ENCODE results near the gene ANKRD28.
A peak's percentile ranks its signal among the peaks of the same experiment; 100 is the strongest.

ANKRD28 gene

DNA sequence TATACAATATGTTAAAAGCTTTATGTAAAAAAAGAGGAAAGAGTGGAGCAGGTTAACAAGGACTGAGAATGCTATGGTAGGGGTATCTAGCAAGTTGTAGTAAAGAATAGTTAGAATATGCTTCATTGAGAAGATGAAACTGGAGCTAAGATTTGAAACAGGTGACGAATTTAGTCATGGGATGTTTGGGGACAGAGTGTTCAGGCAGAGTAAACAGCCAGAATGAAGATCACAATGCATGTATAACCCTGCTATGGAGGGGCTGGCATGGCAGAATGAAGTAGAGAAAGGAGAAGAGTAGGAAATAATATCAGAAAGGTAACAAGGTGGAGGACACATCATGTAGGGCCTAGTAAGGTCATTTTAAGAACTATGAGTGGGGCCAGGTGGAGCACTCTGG, 124.2 kb downstream of the ANKRD28 start:
- DNase-seq (ENCODE audit: low read depth in 2 of 2, low spot score in 1 of 2): no peak

DNA sequence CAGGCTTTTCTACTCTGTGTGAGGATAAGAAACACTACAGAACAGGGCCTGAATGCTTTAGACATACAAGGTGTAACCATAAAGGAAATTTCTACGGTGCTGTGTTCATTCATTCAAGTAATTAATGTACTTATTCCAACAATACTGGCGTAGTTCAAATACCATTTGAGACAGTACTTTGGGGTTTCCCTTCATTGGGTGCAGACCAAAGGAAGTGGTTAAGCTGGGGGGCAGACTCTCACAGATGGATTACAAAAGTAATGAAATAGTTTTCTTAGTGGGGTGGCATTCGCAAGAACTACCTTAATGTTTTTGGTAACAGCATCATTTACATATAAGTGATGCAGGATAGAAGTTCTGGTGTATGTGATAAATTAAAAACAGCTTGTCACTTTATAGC, 130.3 kb downstream of the ANKRD28 start:
- peak in 1 of 2 donors; percentile 15 for DNase-seq (ENCODE audit: low read depth in 2 of 2, low spot score in 1 of 2)

DNA sequence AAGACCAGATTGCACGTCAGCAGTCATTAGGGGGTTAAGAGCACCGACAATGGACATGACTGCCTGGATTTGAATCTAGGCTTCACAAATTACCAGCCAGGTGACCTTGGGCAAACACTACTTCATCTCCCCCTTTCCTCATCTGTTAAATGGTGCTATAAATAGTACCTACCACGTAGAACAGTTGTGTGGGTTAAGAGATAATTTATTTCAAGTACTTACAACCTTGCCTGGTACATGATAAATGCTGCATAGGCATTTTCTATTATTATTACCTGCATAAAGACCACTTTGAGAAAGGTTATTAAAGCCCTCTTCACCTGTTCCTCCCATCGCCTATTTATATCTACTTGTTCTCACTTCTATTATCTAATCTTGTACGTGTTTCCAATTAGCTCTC, 131.5 kb downstream of the ANKRD28 start:
- DNase-seq (ENCODE audit: low read depth in 2 of 2, low spot score in 1 of 2): no peak

DNA sequence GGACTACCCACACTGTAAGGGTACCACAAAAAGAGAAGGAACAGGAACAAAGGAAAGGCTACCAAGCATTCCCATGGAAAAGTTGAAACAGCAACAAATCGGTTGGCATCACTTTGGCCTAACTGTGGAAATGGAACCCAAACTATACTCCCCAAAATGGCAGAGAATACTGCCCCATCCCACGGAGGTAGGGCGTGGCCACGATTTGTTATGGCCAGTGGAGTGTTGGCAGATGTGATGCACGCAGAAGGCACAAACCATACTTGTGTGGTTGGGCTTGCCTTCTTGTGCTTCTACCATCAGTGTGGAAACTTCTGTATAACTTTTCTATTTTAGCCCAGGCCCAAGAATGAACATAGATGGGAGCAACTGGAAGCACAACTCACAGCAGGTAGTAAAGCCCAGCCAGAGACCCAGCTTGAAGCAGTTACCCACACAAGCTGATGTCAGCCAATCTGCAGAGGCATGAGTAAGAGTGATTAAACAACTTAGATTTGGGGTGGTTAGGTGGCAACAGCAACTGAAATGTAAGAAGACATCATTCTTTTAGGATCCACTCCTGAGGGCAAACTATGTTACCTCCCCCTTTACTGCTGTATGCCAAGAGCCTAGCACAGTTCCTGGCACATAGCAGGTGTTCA, 132.1 kb downstream of the ANKRD28 start:
- no peak for DNase-seq (ENCODE audit: low read depth in 2 of 2, low spot score in 1 of 2)

DNA sequence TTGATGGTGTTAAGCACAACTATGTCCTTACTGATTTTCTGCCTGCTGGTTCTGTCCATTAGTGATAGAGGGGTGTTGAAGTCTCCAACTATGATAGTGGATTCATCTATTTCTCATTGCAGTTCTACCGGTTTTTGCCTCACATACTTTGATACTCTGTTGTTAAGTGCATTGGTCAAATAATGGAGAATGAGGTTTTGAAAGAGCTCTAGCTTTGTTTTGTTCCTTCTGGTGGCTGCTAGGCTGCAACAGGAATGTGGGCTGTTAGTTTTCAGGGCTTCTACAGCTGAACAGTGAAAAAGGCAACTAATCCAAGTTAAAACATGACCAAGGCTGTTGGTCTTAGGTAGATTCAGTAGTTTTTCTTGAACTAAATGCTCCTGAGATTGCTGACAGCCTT, 133.6 kb downstream of the ANKRD28 start:
- DNase-seq (ENCODE audit: low read depth in 2 of 2, low spot score in 1 of 2): no peak

DNA sequence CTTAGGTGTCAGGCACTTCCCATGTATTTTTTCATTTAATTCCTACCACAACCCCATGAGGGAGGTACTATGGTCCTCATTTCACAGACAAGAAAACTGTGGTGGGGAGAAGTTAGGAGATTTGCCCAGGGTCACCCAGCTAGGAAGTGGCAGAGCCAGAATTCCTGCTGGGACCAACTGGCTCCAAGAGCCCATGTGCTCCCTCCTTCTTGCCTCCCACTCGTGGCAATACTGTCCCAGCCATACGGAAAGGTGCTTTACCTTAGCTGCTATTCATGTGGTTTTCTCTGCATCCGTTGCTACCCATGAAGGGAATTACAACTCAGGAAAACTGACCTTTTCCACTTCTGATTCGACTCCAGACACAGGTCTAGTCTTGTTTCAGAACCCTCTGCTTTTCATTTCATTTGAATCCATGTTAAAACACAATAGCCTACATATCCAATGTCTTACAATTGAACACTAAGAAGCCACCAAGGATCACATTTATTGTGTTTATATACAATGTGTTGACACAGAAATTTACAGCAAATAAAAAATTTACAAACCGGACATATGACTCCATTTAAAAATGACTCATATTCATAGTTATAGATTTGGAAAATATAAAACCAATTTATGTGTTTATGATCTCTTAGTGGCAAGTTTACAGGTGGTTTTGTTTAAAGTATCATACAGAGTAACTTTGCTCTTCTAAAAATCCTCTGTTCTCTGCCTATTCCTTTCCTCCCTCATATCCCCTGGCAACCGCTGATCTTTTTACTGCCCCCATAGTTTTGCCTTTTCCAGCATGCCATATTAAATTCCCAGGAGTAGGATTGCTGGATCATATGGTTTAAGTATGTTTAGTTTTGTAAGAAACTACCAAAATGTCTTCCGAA, 137.5 kb downstream of the ANKRD28 start:
- DNase-seq (ENCODE audit: low read depth in 2 of 2, low spot score in 1 of 2): no peak

DNA sequence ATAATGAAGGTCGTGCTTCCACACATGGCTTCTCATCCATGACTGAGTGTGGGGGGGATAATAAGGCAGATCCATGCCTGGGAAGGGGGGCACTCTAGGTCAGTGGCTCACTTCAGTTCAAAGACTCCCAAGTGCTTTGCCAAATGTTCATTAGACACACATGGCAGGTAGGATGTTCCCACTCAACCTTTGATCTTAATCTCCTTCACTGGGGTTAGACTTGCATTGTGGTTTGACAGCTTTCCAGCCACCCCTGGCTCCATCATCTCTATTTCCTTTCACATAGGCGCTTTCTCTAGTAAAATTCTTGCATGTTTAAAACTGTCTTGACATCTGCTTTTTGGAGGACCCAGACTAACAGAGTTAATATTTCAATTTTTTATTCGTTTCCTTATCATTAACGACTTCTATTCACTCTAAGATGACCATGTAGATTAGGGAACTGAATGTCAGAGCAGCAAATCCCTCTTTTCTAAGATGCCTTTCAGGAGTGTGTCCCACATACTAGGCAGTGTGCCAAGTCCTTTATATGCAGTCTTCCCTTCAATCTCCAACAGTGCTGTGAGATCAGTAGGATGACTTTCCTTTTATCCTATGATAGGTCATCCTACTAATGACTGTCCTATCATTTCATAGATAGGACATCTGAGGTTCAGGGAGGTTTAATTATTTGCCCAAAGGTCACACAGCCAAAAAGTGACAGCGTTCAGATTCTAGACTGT, 138.4 kb downstream of the ANKRD28 start:
- no peak for DNase-seq (ENCODE audit: low read depth in 2 of 2, low spot score in 1 of 2)

DNA sequence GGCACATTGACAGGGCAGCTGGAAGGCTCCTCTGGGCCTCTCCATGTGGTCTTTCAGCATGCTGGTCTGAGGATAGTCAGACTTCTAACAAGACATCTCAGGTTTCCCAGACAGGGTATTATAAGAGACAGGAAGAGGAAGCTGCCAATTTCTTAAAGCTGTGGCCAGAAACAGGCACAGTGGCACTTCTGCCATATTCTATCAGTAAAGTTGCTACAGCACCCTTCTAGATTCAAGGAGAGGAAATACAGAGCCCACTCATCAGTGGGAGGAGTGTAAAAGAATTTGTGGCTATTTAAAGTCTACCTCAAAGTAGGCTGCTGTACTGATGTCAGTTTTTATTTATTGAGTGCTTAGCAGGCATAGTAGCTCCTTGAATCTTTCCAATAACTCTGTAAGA, 140.8 kb downstream of the ANKRD28 start:
- DNase-seq (ENCODE audit: low read depth in 2 of 2, low spot score in 1 of 2): no peak

DNA sequence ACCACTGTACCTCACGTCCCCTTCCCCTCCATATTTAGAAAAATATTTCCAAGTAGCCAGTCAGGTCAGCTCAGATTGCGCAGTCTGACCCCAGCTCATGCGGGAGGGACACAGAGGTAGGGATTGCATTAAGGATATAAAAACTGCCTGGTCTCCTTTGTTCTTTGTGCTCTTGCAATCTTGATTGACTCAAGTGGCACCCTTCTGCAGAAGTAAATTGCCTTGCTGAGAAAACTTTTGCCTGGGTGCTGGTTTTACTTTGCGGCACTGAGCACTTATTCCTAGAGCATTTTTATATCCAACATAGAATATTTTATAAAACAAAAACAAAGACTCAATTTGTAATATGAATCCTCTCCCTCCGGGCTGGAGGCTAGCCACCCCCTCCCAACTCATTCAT, 141.4 kb downstream of the ANKRD28 start:
- DNase-seq (ENCODE audit: low read depth in 2 of 2, low spot score in 1 of 2): no peak

DNA sequence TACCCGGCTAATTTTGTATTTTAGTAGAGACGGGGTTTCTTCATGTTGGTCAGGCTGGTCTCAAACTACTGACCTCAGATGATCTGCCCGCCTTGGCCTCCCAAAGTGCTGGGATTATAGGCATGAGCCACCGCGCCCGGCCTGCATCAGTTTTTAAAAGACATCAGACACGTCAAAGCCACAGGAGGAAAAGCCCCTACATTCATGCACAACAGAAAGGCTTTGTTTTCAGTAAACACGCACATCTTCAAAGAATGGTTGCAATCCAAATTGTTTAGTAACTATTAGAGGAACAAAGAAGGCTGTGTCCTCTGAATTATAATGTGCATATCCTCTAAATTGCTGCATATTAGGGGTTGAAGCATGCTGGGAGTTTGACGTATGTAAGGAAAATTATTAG, 142.9 kb downstream of the ANKRD28 start:
- no peak for DNase-seq (ENCODE audit: low read depth in 2 of 2, low spot score in 1 of 2)

DNA sequence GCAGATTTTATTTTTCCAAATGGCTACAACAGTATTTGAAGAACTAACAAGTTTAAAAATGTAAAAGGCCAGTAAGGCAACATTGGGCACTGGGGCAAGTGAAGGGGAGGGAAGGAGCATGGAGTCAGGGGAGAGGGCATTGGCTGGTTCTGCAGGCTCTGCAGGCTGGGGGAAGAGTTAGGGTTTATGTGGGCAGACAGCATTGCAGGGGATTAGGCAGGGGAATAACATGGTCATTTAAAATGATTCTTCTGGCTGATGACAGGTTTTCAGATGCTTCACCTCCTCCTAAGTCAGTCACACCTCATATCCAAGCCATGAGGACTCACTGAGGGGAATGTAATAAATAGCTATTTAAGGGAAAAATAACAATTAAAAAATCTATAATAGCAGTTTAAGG, 143.7 kb downstream of the ANKRD28 start:
- DNase-seq (ENCODE audit: low read depth in 2 of 2, low spot score in 1 of 2): no peak

DNA sequence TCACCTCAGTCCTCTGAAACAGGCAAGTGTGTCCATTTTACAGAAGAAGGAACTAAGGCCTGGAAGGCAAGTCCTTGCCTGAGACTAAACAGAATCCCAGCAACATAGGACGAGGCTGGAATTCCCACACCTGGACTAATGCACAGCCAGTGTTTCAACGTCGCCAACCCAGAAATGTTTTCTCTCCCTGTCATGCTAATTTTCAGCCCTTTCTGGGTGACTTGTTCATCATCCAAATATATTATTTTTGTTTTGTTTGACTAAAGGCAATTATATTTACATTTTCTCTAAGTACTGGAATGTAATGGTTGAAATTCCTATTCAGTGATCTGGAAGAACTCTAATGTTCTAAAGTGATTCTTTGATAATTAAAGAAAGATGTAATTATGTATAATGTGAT, 144.5 kb downstream of the ANKRD28 start:
- DNase-seq (ENCODE audit: low read depth in 2 of 2, low spot score in 1 of 2): no peak

DNA sequence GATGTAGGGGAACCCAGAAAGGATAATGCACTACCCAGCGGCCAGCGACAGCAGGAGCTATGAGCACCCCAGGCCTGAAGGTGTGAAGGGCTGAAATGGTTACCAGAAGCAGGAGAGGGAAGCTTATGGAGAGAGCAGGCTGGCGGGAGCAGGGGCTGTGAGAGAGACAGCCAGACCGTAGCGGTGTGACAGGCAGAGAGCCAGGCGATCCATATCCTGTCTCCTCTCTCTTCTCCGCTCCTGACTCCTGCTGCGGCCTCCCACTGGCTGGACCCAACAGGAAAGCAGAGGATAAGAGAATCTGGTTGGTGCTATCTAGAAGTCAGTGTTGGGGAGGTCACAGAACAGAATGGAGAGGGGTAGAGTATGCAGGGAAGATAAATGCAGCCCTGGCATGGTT, 146.4 kb downstream of the ANKRD28 start:
- DNase-seq (ENCODE audit: low read depth in 2 of 2, low spot score in 1 of 2): no peak

DNA sequence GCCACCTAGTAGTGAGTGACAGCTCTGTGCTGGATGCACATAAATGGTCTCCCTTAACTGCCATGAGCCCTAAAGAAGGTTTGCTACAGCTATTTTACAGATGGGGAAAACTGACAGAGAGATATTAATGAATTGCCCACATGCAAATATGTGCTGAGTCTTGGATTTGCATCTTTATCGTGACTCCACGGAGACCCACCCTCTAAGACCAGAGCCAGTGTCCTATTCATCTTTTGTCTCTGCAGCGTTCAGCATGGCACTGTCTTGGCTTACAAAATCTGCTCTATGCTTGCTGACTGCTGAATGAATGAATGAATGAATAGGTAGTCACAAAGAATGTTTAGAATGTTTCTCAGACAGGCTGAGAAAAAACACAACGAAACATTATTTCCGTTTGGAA, 147.9 kb downstream of the ANKRD28 start:
- DNase-seq (ENCODE audit: low read depth in 2 of 2, low spot score in 1 of 2): no peak

DNA sequence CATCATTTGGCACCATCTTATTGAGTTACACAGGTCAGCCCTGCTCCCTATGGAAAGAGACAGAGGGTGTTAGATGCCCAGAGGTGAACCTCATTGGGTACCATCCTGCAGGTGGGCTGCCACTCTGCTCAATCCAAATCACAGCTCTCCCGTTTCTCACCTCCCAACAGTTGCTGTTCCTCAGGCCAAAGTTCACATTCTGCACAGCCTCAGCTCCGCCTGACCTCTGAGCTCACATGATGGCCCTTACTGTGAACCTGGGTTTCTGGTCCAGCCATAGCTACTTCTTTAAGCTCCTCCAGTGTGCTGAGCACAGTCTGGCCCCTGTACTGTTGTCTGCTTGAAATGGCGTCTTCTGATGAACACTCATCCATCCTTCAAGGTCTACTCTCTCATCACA, 148.4 kb downstream of the ANKRD28 start:
- DNase-seq (ENCODE audit: low read depth in 2 of 2, low spot score in 1 of 2): no peak

DNA sequence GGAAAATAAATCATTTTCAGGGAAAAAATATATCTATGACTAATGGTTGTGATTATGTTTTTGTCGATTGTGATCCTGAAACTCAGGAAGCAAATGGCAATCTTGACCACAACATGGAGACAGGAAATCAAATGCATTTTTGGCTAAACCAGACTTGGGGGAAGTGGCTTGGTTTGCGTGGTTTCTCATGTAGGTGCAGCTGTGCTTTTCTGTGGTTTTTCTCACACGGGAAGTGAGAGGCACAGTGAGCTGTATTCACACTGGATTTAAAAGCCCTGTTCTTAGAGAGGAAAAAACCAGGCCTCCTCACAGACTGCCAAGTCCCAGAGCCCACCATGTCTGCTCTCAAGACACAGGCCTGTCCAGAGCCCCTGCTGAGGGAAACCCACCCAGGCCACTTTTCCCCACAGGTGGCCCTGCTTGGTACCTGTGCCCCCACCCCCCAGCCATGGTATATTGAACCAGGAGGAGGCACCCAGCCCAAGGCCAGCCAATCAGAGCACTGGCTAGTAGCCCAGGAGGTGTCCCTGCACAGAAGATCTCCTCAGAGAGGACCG, 150.1 kb downstream of the ANKRD28 start:
- DNase-seq (ENCODE audit: low read depth in 2 of 2, low spot score in 1 of 2): peak in 1 of 2 donors; percentile 19

DNA sequence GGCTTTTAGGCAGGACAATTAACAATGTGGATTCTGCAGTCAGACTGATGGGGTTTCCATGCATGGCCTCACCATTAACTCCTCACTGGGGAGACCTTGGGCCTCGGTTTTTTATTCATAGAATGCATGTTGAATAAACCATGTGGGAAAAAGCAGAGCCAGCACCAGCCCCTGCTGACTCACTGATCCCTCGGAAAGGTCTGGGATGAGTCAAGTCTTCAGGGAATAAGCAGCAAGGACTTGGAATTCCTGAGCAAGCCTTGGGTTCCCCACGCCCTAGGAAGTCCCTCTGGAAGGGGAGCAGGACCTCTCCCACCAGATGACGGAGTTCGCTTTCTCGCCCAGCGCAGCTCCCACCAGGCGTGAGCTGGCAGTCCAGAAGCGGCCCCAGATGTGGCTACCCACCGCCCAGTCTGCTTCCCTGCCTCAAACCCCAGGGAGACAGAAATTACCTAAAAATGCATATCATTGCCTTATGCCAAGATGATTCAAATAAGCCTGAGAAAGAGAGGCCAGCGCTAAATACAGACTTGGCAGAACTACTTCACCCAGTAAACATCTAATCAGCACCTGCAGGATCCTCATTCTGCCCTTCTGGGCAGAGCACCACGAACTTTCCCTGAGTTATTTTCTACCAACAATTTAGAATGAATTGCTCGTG, 150.8 kb downstream of the ANKRD28 start:
- no peak for DNase-seq (ENCODE audit: low read depth in 2 of 2, low spot score in 1 of 2)

DNA sequence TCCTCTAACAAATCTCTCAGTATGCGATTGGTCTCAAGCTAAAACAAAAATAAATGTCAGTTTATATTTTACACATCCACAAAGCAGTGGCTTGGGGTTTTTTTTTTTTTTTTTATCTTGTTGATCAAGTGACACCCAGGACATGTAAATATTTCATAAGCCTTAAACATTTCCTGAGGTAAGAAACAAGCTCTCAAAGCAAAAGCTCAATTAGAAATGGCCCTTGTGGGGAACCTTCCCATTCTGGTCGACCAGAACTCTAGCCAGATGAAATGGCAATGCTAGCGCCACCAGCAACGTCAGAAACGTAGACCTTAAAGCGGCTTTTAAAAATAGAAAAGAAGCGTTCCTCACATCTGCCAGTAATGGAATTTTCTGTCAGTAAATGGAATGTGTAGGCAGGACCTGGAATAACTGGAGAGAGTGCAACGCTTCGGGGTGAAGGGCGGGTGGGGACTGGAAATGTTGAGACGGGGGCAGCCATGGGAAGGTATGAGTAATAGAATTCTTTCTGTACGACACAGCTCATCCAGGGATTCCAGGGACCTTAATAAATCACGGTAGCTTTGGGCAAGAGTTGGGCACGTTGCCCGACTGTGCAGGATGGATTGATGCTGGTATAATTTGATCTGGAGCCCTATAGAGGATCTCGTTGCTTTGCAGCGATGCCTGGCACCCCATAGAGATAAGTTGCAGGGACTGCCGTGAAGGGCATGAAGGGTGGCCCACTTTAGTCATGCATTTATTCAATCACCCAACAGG, 151.9 kb downstream of the ANKRD28 start:
- no peak for DNase-seq (ENCODE audit: low read depth in 2 of 2, low spot score in 1 of 2)

DNA sequence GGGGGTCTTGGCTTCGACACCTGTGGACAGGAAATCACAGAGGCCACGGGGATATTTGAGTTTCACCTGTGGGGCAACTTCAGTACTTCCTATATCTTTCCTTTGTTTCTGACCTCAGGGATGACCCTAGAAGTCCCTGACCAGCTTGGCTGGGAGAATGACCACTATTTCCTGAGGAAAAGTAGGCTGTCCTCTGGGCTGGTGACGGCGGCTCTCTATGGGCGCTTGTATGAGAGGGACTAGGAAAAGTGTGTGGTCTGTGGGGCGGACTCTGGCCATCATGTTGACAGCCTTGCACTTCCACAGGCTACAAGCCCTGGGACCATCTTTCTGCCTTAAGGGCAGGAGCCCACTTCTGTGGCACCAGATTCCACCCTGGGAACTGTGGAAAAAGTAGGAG, 152.5 kb downstream of the ANKRD28 start:
- no peak for DNase-seq (ENCODE audit: low read depth in 2 of 2, low spot score in 1 of 2)

DNA sequence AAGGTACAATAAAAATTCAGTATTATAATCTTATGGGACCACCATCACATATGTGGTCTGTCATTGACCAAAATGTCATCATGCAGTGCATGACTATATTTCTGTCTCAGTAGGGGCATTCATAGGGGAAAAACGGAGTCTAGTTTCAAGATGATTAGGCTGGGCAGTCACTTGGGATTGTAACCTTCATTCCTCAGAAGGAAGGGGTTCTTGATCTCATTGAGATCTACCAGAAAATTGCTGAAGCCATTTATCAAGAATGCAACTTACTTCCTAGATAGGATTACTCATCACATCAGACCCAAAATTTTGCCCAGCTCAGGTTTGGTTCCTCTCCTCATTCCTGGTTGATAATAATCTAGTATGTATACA, 158.9 kb downstream of the ANKRD28 start:
- no peak for DNase-seq (ENCODE audit: low read depth in 2 of 2, low spot score in 1 of 2)

Data from stimulated activated CD8-positive, alpha-beta memory T cell treated with anti-CD3 and anti-CD28 coated beads, Interleukin-4, amount 100 ng/mL, for 1 hour (primary cell).